HG02852 (cell line): ENCODE measurements around the gene ARF5.

Source experiments
- ATAC-seq: cut with Tn5 transposase; IDR thresholded peaks from one replicate; pipeline ENCODE4 v1.9.1; 2021; ENCODE audit warnings: mild to moderate bottlenecking, moderate library complexity; ENCODE audit not compliant: unreplicated experiment

ARF5 gene

GRCh38 chr7:127587663-127588018 is 570 bp upstream of the ARF5 start:
- no peak for ATAC-seq

GRCh38 chr7:127588697-127589482 is 679 bp downstream of the ARF5 start:
- ATAC-seq, result peak; percentile 30

GRCh38 chr7:127589896-127590295 is 1.7 kb downstream of the ARF5 start:
- no peak for ATAC-seq

- no peak for ATAC-seq
Measured at GRCh38 chr7:127591189-127591588, 3.0 kb downstream of the ARF5 start.

- no peak for ATAC-seq
Measured at GRCh38 chr7:127591591-127591990, 3.4 kb downstream of the ARF5 start.

GRCh38 chr7:127592550-127592949 is 4.3 kb downstream of the ARF5 start:
- no peak for ATAC-seq

GRCh38 chr7:127594490-127594889 is 6.3 kb downstream of the ARF5 start:
- no peak for ATAC-seq

- no peak for ATAC-seq
Measured at GRCh38 chr7:127595737-127596136, 7.5 kb downstream of the ARF5 start.

GRCh38 chr7:127598318-127598717 is 10.1 kb downstream of the ARF5 start:
- ATAC-seq, result no peak

GRCh38 chr7:127600885-127601284 is 12.7 kb downstream of the ARF5 start:
- no peak for ATAC-seq

GRCh38 chr7:127608446-127608845 is 20.2 kb downstream of the ARF5 start:
- ATAC-seq, result no peak

- ATAC-seq, result no peak
Measured at GRCh38 chr7:127609297-127609696, 21.1 kb downstream of the ARF5 start.

- ATAC-seq, result no peak
Measured at GRCh38 chr7:127612263-127612662, 24.1 kb downstream of the ARF5 start.

- ATAC-seq, result no peak
Measured at GRCh38 chr7:127616724-127617123, 28.5 kb downstream of the ARF5 start.

GRCh38 chr7:127618042-127618441 is 29.8 kb downstream of the ARF5 start, which contains the start of gene PAX4:
Gene PAX4, minus strand, starts transcription at chr7:127618142. Its CDS starts 2,214 bp downstream, at chr7:127615928.
- ATAC-seq, result no peak

GRCh38 chr7:127618775-127619174 is 30.6 kb downstream of the ARF5 start:
- no peak for ATAC-seq

- ATAC-seq, result no peak
Measured at GRCh38 chr7:127619681-127620405, 31.6 kb downstream of the ARF5 start.

- ATAC-seq, result no peak
Measured at GRCh38 chr7:127620406-127621233, 32.4 kb downstream of the ARF5 start.

GRCh38 chr7:127625331-127625730 is 37.1 kb downstream of the ARF5 start:
- ATAC-seq, result no peak

GRCh38 chr7:127628445-127628844 is 40.2 kb downstream of the ARF5 start:
- no peak for ATAC-seq

- ATAC-seq, result no peak
Measured at GRCh38 chr7:127629268-127629854, 41.1 kb downstream of the ARF5 start.
